Measurements from ENCODE around the gene MAFG. TPM values are rescaled to one million over a fixed set of nuclear protein-coding genes. Genes with fewer than 3 reads are reported as not detected.
"Not testable (repeated sequence)": the region's sequence is repeated elsewhere in the genome, so short reads cannot be mapped to it uniquely, and the experiment has no call there.

The MAFG gene
- total RNA-seq, 2 experiments from 2014 or later: 20.2 to 23.8 TPM

GRCh38 chr17:81955058-81955681 lies 27.6 kb upstream of the MAFG start:
- Mint-ChIP-seq H3K36me3 (no peaks in the 10 kb centered on the region), H3K27ac (no peak overlapping the region), H3K4me1 (no peaks in the 10 kb centered on the region), H3K4me3 (no peak overlapping the region), H3K9me3 (ENCODE audit: low read depth) (no peaks in the 10 kb centered on the region), H3K27me3 (peaks cover 24% of the 10 kb centered on the region)
- CTCF ChIA-PET: interaction anchor here (1.2 to 3.3 kb wide), 3 partner anchors 13 to 75 kb away, joined by 5 to 14 read pairs (median 5); partner anchors contain the start of gene CENPX
- no peak for DNase-seq
- no peak for ATAC-seq

GRCh38 chr17:81954131-81955057 lies 26.9 kb upstream of the MAFG start:
- H3K27me3 Mint-ChIP-seq: peaks cover 24% of the 10 kb centered on the region
- H3K27ac Mint-ChIP-seq: no peak overlapping the region
- H3K9me3 Mint-ChIP-seq (ENCODE audit: low read depth): no peaks in the 10 kb centered on the region
- no peaks in the 10 kb centered on the region for H3K36me3 Mint-ChIP-seq
- H3K4me3 Mint-ChIP-seq: no peak overlapping the region
- no peaks in the 10 kb centered on the region for H3K4me1 Mint-ChIP-seq
- DNase-seq: no peak
- ATAC-seq: no peak
- CTCF ChIA-PET: interaction anchor here (1.1 to 3.3 kb wide), 5 partner anchors 14 to 251 kb away, joined by 3 to 14 read pairs (median 5); partner anchors contain the start of genes CENPX and MRPL12

GRCh38 chr17:81953443-81953842 lies 25.9 kb upstream of the MAFG start:
- H3K9me3 Mint-ChIP-seq (ENCODE audit: low read depth); ATAC-seq; H3K36me3 Mint-ChIP-seq; H3K4me1 Mint-ChIP-seq; DNase-seq; H3K4me3 Mint-ChIP-seq; H3K27ac Mint-ChIP-seq: not testable (repeated sequence)
- CTCF ChIA-PET: interaction anchor here (1.1 to 3.3 kb wide), 4 partner anchors 66 to 250 kb away, joined by 3 to 14 read pairs (median 4); partner anchors contain the start of genes CENPX and MRPL12
- peaks cover 17% of the 10 kb centered on the region for H3K27me3 Mint-ChIP-seq

- CTCF ChIA-PET: interaction anchor here (1.6 to 3.3 kb wide), 3 partner anchors 69 to 250 kb away, joined by 3 to 14 read pairs (median 4); partner anchors contain the start of genes CENPX and MRPL12
These were observed 25.3 kb upstream of the MAFG start for GRCh38 chr17:81952792-81953228.

GRCh38 chr17:81951785-81952684 lies 24.5 kb upstream of the MAFG start:
- Mint-ChIP-seq H3K27ac (no peak overlapping the region), H3K27me3 (peaks cover 8% of the 10 kb centered on the region), H3K4me1 (no peaks in the 10 kb centered on the region), H3K4me3 (no peak overlapping the region), H3K36me3 (no peaks in the 10 kb centered on the region), H3K9me3 (ENCODE audit: low read depth) (no peaks in the 10 kb centered on the region)
- CTCF ChIA-PET: interaction anchor here (1.0 to 3.3 kb wide), 4 partner anchors 8 to 217 kb away, joined by 3 to 17 read pairs (median 9); partner anchors contain the start of genes CENPX and NOTUM
- ATAC-seq (no peak), DNase-seq (no peak)

More at GRCh38 chr17:81952792-81953228, 25.3 kb upstream of the MAFG start:
- Mint-ChIP-seq H3K27me3 (peaks cover 14% of the 10 kb centered on the region), H3K4me3 (no peak overlapping the region), H3K36me3 (no peaks in the 10 kb centered on the region), H3K27ac (no peak overlapping the region), H3K9me3 (ENCODE audit: low read depth) (no peaks in the 10 kb centered on the region), H3K4me1 (no peaks in the 10 kb centered on the region)
- ATAC-seq: no peak
- DNase-seq: no peak

- H3K9me3 Mint-ChIP-seq (ENCODE audit: low read depth): no peaks in the 10 kb centered on the region
- ATAC-seq (no peak), DNase-seq (no peak)
- peaks cover 8% of the 10 kb centered on the region for H3K27me3 Mint-ChIP-seq
- no peak overlapping the region for H3K4me3 Mint-ChIP-seq
- no peaks in the 10 kb centered on the region for H3K4me1 Mint-ChIP-seq
- H3K36me3 Mint-ChIP-seq: no peaks in the 10 kb centered on the region
- CTCF ChIA-PET: interaction anchor here (1.3 to 3.0 kb wide), 2 partner anchors 10 to 70 kb away, joined by 3 to 17 read pairs; partner anchors contain the start of gene NOTUM
- H3K27ac Mint-ChIP-seq: no peak overlapping the region
These were observed 23.0 kb upstream of the MAFG start for GRCh38 chr17:81950501-81950900.

- CTCF ChIA-PET: interaction anchor here (1.9 kb wide), 1 partner anchor 11 kb away, joined by 5 read pairs; no protein-coding TSS in a partner anchor
- Mint-ChIP-seq H3K27ac (no peak overlapping the region), H3K4me1 (no peaks in the 10 kb centered on the region)
These were observed 21.3 kb upstream of the MAFG start for GRCh38 chr17:81948635-81949378.

GRCh38 chr17:81947189-81947588 lies 19.7 kb upstream of the MAFG start, which contains the start of gene MYADML2:
MYADML2 (minus strand) TSS chr17:81947233; CDS start chr17:81941741, 5,492 bp downstream.
- Mint-ChIP-seq H3K36me3 (no peaks in the 10 kb centered on the region), H3K9me3 (ENCODE audit: low read depth) (no peaks in the 10 kb centered on the region), H3K4me3 (no peak within 1 kb of the TSS), H3K4me1 (no peaks in the 10 kb centered on the region), H3K27ac (no peak within 1 kb of the TSS), H3K27me3 (peaks cover 8% of the 10 kb centered on the region)
- DNase-seq (no peak), ATAC-seq (no peak)
- CTCF ChIA-PET: interaction anchor here (1.9 kb wide), 1 partner anchor 12 kb away, joined by 5 read pairs; no protein-coding TSS in a partner anchor

More at GRCh38 chr17:81948635-81949378, 21.3 kb upstream of the MAFG start:
- peaks cover 8% of the 10 kb centered on the region for H3K27me3 Mint-ChIP-seq
- H3K36me3 Mint-ChIP-seq: no peaks in the 10 kb centered on the region
- no peak for ATAC-seq
- no peaks in the 10 kb centered on the region for H3K9me3 Mint-ChIP-seq (ENCODE audit: low read depth)
- no peak overlapping the region for H3K4me3 Mint-ChIP-seq
- no peak for DNase-seq

- Mint-ChIP-seq H3K36me3 (no peaks in the 10 kb centered on the region), H3K27ac (no peak overlapping the region), H3K4me1 (no peaks in the 10 kb centered on the region), H3K4me3 (no peak overlapping the region), H3K9me3 (ENCODE audit: low read depth) (no peaks in the 10 kb centered on the region), H3K27me3 (peaks cover 5% of the 10 kb centered on the region)
- CTCF ChIA-PET: interaction anchor here (3.0 kb wide), 1 partner anchor 15 kb away, joined by 11 read pairs; no protein-coding TSS in a partner anchor
- no peak for DNase-seq
- ATAC-seq: no peak
These were observed 17.3 kb upstream of the MAFG start for GRCh38 chr17:81944858-81945257.

- ATAC-seq (no peak), DNase-seq (no peak)
- Mint-ChIP-seq H3K4me1 (peaks cover 5% of the 10 kb centered on the region), H3K9me3 (ENCODE audit: low read depth) (no peaks in the 10 kb centered on the region), H3K27ac (no peak overlapping the region), H3K4me3 (no peak overlapping the region), H3K27me3 (peaks cover 5% of the 10 kb centered on the region), H3K36me3 (no peaks in the 10 kb centered on the region)
- CTCF ChIA-PET: no interaction called here
These were observed 14.6 kb upstream of the MAFG start for GRCh38 chr17:81942167-81942553.

GRCh38 chr17:81941484-81942166 lies 14.1 kb upstream of the MAFG start:
- CTCF ChIA-PET: interaction anchor here (0.9 kb wide), 1 partner anchor 14 kb away, joined by 4 read pairs; the partner anchor contains the start of gene MAFG
- peaks cover 5% of the 10 kb centered on the region for H3K27me3 Mint-ChIP-seq
- no peaks in the 10 kb centered on the region for H3K9me3 Mint-ChIP-seq (ENCODE audit: low read depth)
- DNase-seq: no peak
- no peak for ATAC-seq
- no peak overlapping the region for H3K4me3 Mint-ChIP-seq
- no peak overlapping the region for H3K27ac Mint-ChIP-seq
- H3K36me3 Mint-ChIP-seq: no peaks in the 10 kb centered on the region
- peaks cover 5% of the 10 kb centered on the region for H3K4me1 Mint-ChIP-seq
